Adipocyte (in vitro differentiated cells): ENCODE measurements around the gene KCTD18.
A peak's percentile ranks its signal among the peaks of the same experiment; 100 is the strongest.

Source experiments
- DNase-seq: peaks from one replicate; pipeline ENCODE4 v3.0.0-alpha.2; 2015; ENCODE audit warnings: low read depth
- H3K27me3 ChIP-seq: replicated peaks from 2 replicates; pipeline ENCODE4 v1.7.0; 2013; ENCODE audit warnings: mild to moderate bottlenecking, low read length, moderate library complexity; ENCODE audit not compliant: control insufficient read depth, insufficient read depth
- H3K36me3 ChIP-seq: 2 replicates; pipeline ENCODE4 v1.7.0; 2013; ENCODE audit warnings: low read length, mild to moderate bottlenecking, moderate library complexity; ENCODE audit not compliant: control insufficient read depth, insufficient read depth, severe bottlenecking
- H3K4me1 ChIP-seq: 2 replicates; pipeline ENCODE4 v1.7.0; 2013; ENCODE audit warnings: mild to moderate bottlenecking, low read length, moderate library complexity; ENCODE audit not compliant: control insufficient read depth, insufficient read depth
- H3K4me3 ChIP-seq: 2 replicates; pipeline ENCODE4 v1.7.0; 2013; ENCODE audit warnings: mild to moderate bottlenecking, low read length, moderate library complexity
- H3K9ac ChIP-seq: 2 replicates; pipeline ENCODE4 v1.7.0; 2013; ENCODE audit warnings: mild to moderate bottlenecking, low read length, moderate library complexity
- H3K9me3 ChIP-seq: 2 replicates; pipeline ENCODE4 v1.7.0; 2013; ENCODE audit warnings: mild to moderate bottlenecking, low read length, moderate library complexity; ENCODE audit not compliant: control insufficient read depth

The KCTD18 gene

GRCh38 chr2:200453853-200454534, 55.9 kb downstream of the KCTD18 start:
- Histone ChIP-seq H3K4me1 (peaks cover 20% of the 10 kb centered on the region), H3K9ac (no peak overlapping the region), H3K36me3 (peaks cover 15% of the 10 kb centered on the region), H3K4me3 (no peak overlapping the region), H3K9me3 (no peaks in the 10 kb centered on the region), H3K27me3 (no peaks in the 10 kb centered on the region)
- DNase-seq, result no peak

- no peak for DNase-seq
- Histone ChIP-seq H3K9me3 (no peaks in the 10 kb centered on the region), H3K4me3 (no peak overlapping the region), H3K27me3 (no peaks in the 10 kb centered on the region), H3K36me3 (peaks cover 20% of the 10 kb centered on the region), H3K4me1 (peaks cover 20% of the 10 kb centered on the region), H3K9ac (no peak overlapping the region)
These were observed 56.6 kb downstream of the KCTD18 start for GRCh38 chr2:200453142-200453852.

- H3K4me1 ChIP-seq, result peaks cover 20% of the 10 kb centered on the region
- no peaks in the 10 kb centered on the region for H3K27me3 ChIP-seq
- no peak for DNase-seq
- no peaks in the 10 kb centered on the region for H3K9me3 ChIP-seq
- no peak overlapping the region for H3K9ac ChIP-seq
- peaks cover 18% of the 10 kb centered on the region for H3K36me3 ChIP-seq
- no peak overlapping the region for H3K4me3 ChIP-seq
These were observed 57.5 kb downstream of the KCTD18 start for GRCh38 chr2:200452377-200452776.

- no peak overlapping the region for H3K4me3 ChIP-seq
- peaks cover 18% of the 10 kb centered on the region for H3K4me1 ChIP-seq
- H3K9me3 ChIP-seq, result no peaks in the 10 kb centered on the region
- H3K36me3 ChIP-seq, result peaks cover 17% of the 10 kb centered on the region
- no peak overlapping the region for H3K9ac ChIP-seq
- DNase-seq, result no peak
- no peaks in the 10 kb centered on the region for H3K27me3 ChIP-seq
These were observed 58.4 kb downstream of the KCTD18 start for GRCh38 chr2:200451511-200451910.

GRCh38 chr2:200450288-200450687, 59.6 kb downstream of the KCTD18 start:
- DNase-seq, result no peak
- H3K36me3 ChIP-seq, result peaks cover 24% of the 10 kb centered on the region
- no peak overlapping the region for H3K4me3 ChIP-seq
- H3K9ac ChIP-seq, result no peak overlapping the region
- H3K4me1 ChIP-seq, result peaks cover 5% of the 10 kb centered on the region
- H3K27me3 ChIP-seq, result no peaks in the 10 kb centered on the region
- no peaks in the 10 kb centered on the region for H3K9me3 ChIP-seq

- no peaks in the 10 kb centered on the region for H3K27me3 ChIP-seq
- H3K36me3 ChIP-seq, result peaks cover 24% of the 10 kb centered on the region
- no peak overlapping the region for H3K9ac ChIP-seq
- peaks cover 2% of the 10 kb centered on the region for H3K4me1 ChIP-seq
- no peaks in the 10 kb centered on the region for H3K9me3 ChIP-seq
- no peak for DNase-seq
- no peak overlapping the region for H3K4me3 ChIP-seq
These were observed 60.7 kb downstream of the KCTD18 start for GRCh38 chr2:200449149-200449548.

- no peak for DNase-seq
- Histone ChIP-seq H3K9me3 (no peaks in the 10 kb centered on the region), H3K9ac (no peak overlapping the region), H3K4me3 (no peak overlapping the region), H3K27me3 (no peaks in the 10 kb centered on the region), H3K36me3 (peaks cover 24% of the 10 kb centered on the region), H3K4me1 (peaks cover 8% of the 10 kb centered on the region)
These were observed 61.4 kb downstream of the KCTD18 start for GRCh38 chr2:200448455-200448854.

GRCh38 chr2:200447139-200447855, 62.6 kb downstream of the KCTD18 start:
- H3K27me3 ChIP-seq, result no peaks in the 10 kb centered on the region
- no peak overlapping the region for H3K4me3 ChIP-seq
- no peaks in the 10 kb centered on the region for H3K9me3 ChIP-seq
- peaks cover 20% of the 10 kb centered on the region for H3K4me1 ChIP-seq
- peak; percentile 56 for DNase-seq
- no peak overlapping the region for H3K9ac ChIP-seq
- peaks cover 24% of the 10 kb centered on the region for H3K36me3 ChIP-seq

- Histone ChIP-seq H3K36me3 (peaks cover 24% of the 10 kb centered on the region), H3K4me3 (no peak overlapping the region), H3K4me1 (peaks cover 24% of the 10 kb centered on the region), H3K9ac (no peak overlapping the region), H3K27me3 (no peaks in the 10 kb centered on the region), H3K9me3 (no peaks in the 10 kb centered on the region)
- no peak for DNase-seq
These were observed 63.3 kb downstream of the KCTD18 start for GRCh38 chr2:200446612-200447011.

GRCh38 chr2:200445284-200445683, 64.6 kb downstream of the KCTD18 start:
- no peak for DNase-seq
- Histone ChIP-seq H3K9me3 (no peaks in the 10 kb centered on the region), H3K27me3 (no peaks in the 10 kb centered on the region), H3K4me3 (no peak overlapping the region), H3K36me3 (peaks cover 19% of the 10 kb centered on the region), H3K4me1 (peaks cover 24% of the 10 kb centered on the region), H3K9ac (no peak overlapping the region)

GRCh38 chr2:200444530-200444929, 65.3 kb downstream of the KCTD18 start:
- Histone ChIP-seq H3K36me3 (peaks cover 21% of the 10 kb centered on the region), H3K4me3 (no peak overlapping the region), H3K9me3 (no peaks in the 10 kb centered on the region), H3K27me3 (no peaks in the 10 kb centered on the region), H3K9ac (no peak overlapping the region), H3K4me1 (peaks cover 24% of the 10 kb centered on the region)
- DNase-seq, result no peak
